Naive B cell (primary cell): Measurements from ENCODE around the gene SNX6. TPM values are rescaled to one million over a fixed set of nuclear protein-coding genes. Genes with fewer than 3 reads are reported as not detected.
"Not testable (repeated sequence)": the region's sequence is repeated elsewhere in the genome, so short reads cannot be mapped to it uniquely, and the experiment has no call there.

Experiments
- ATAC-seq, 2 donors: fragments of 150-1000 bp; cut with Tn5 transposase; 2 replicates each; pipeline ENCODE4 v1.10.0; 2021; ENCODE audit warnings: low read depth in 2 of 2, mild to moderate bottlenecking in 2 of 2, moderate library complexity in 2 of 2
- DNase-seq: peaks from one replicate; pipeline ENCODE4 v3.0.0; 2022
- H3K27ac Mint-ChIP-seq, 6 donors: one replicate each; pipeline ENCODE4 v1.8.0; 2020 to 2022; ENCODE audit warnings: mild to moderate bottlenecking in 6 of 6, mixed read lengths in 6 of 6, moderate library complexity in 5 of 6, inconsistent platforms in 2 of 6
- H3K27me3 Mint-ChIP-seq, 3 donors: one replicate each; pipeline ENCODE4 v1.8.0; 2021 to 2022; ENCODE audit warnings: mixed read lengths in 3 of 3, mild to moderate bottlenecking in 1 of 3
- H3K36me3 Mint-ChIP-seq, 2 donors: one replicate each; pipeline ENCODE4 v1.8.0; 2020 to 2022; ENCODE audit warnings: mixed read lengths in 2 of 2, inconsistent platforms in 1 of 2, mild to moderate bottlenecking in 1 of 2
- H3K4me1 Mint-ChIP-seq, 3 donors: one replicate each; pipeline ENCODE4 v1.8.0; 2020 to 2022; ENCODE audit warnings: mixed read lengths in 3 of 3, inconsistent platforms in 1 of 3, mild to moderate bottlenecking in 1 of 3, moderate library complexity in 1 of 3
- H3K4me3 Mint-ChIP-seq, 8 donors: one replicate each; pipeline ENCODE4 v1.8.0; 2020 to 2022; ENCODE audit warnings: mild to moderate bottlenecking in 8 of 8, mixed read lengths in 8 of 8, moderate library complexity in 8 of 8, inconsistent platforms in 2 of 8
- H3K9me3 Mint-ChIP-seq, 7 donors: one replicate each; pipeline ENCODE4 v1.8.0; 2020 to 2022; ENCODE audit warnings: mixed read lengths in 7 of 7, mild to moderate bottlenecking in 5 of 7, inconsistent platforms in 2 of 7, moderate library complexity in 1 of 7
- polyA plus RNA-seq, 6 donors: library from polyadenylated mRNA; unstranded; fragments of 300-500 nt; fragmentation: Illumina TruSeq; gene quantifications; one replicate each; pipeline ENCODE4 v1.2.3, GENCODE V29; 2021; ENCODE audit warnings: low read depth in 6 of 6

SNX6 gene
- polyA plus RNA-seq, 6 donors from 2014 or later, result 89.3 to 127 (median 110) TPM

DNA sequence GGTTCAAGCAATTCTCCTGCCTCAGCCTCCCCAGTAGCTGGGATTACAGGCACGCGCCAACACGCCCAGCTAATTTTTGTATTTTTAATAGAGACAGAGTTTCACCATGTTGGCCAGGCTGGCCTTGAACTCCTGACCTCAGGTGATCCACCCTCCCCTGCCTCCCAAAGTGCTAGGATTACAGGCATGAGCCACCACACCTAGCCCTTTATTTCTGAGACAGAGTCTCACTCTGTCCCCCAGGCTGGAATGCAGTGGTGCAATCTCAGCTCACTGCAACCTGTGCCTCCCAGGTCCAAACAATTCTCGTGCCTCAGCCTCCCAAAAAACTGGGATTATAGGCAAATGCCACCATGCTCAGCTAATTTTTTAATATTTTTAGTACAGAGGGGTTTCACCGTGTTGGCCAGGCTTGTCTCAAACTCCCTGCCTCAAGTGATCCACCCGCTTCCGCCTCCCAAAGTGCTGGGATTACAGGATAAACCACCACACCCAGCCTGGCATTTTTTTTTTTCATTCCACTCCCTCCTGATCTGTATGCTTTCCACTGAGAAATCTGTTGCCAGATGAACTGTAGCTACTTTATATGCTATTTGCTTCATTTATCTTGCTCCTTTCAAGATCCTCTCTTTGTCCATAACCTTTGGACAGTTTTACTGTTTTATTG, 109.5 kb downstream of the SNX6 start:
- H3K4me1 Mint-ChIP-seq, H3K9me3 Mint-ChIP-seq, H3K27me3 Mint-ChIP-seq, H3K4me3 Mint-ChIP-seq, DNase-seq, ATAC-seq: not testable (repeated sequence)
- peaks cover 51 to 61% of the 10 kb centered on the region in 2 donors for H3K36me3 Mint-ChIP-seq
- H3K27ac Mint-ChIP-seq, result peak overlapping the region in 1 of 6 donors; percentile 81

Other genes starting within 250 kb of the SNX6 start
- 10 to 100 TPM; 14.1 to 22.5 (median 16.4) TPM for gene SPTSSA, start 167.9 kb downstream of the SNX6 start, polyA plus RNA-seq
- 100 to 1,000 TPM; 133 to 193 (median 139) TPM for gene EAPP, start 90.4 kb downstream of the SNX6 start, polyA plus RNA-seq
- 10 to 100 TPM in 5 of 6 donors, 1 to 10 TPM in 1; 8.9 to 26.9 (median 19.3) TPM for gene CFL2, start 84.4 kb upstream of the SNX6 start, polyA plus RNA-seq
- gene BAZ1A, start 245.2 kb upstream of the SNX6 start, polyA plus RNA-seq, result 10 to 100 TPM in 5 of 6 donors, 1 to 10 TPM in 1; 6.0 to 23.8 (median 12.4) TPM